HepG2 (cell line): ENCODE measurements around the gene ZBTB7A. TPM values are rescaled to one million over a fixed set of nuclear protein-coding genes. Genes with fewer than 3 reads are reported as not detected.

ENCODE experiments used
- BCL3 ChIP-seq: sonication (generic); formaldehyde crosslinking; IDR thresholded peaks from 2 replicates; pipeline ENCODE4 v1.5.1; 2020; ENCODE audit warnings: mild to moderate bottlenecking, missing genetic modification reagents, moderate library complexity
- BORCS8-MEF2B ChIP-seq: sonication (generic); formaldehyde crosslinking; IDR thresholded peaks from 2 replicates; pipeline ENCODE4 v1.8.0; 2022; ENCODE audit warnings: mild to moderate bottlenecking, missing genetic modification reagents
- CEBPG ChIP-seq: IDR thresholded peaks from 2 replicates; pipeline ENCODE4 v1.6.1; 2016
- FUBP1 ChIP-seq: sonication (generic); formaldehyde crosslinking; IDR thresholded peaks from 2 replicates; pipeline ENCODE4 v1.5.1; 2020; ENCODE audit warnings: missing genetic modification reagents, mild to moderate bottlenecking, borderline replicate concordance
- GTF3A ChIP-seq: sonication (generic); formaldehyde crosslinking; conservative IDR thresholded peaks from 2 replicates; pipeline ENCODE4 v1.4.0; 2020; ENCODE audit warnings: mild to moderate bottlenecking, missing genetic modification reagents
- HNRNPLL ChIP-seq: fragments of 200-400 bp; formaldehyde crosslinking; IDR thresholded peaks from 2 replicates; pipeline ENCODE4 v1.6.1; 2017; ENCODE audit warnings: mild to moderate bottlenecking, low read depth, low read length; ENCODE audit not compliant: poor library complexity, severe bottlenecking
- JUN ChIP-seq: sonication (generic); formaldehyde crosslinking; IDR thresholded peaks from 2 replicates; pipeline ENCODE4 v1.4.0; 2020; ENCODE audit warnings: mild to moderate bottlenecking, missing genetic modification reagents
- KDM1A ChIP-seq: IDR thresholded peaks from 2 replicates; pipeline ENCODE4 v1.6.1; 2016; ENCODE audit warnings: missing compliant biosample characterization
- KDM5A ChIP-seq: fragments of 200-600 bp; sonication (generic); IDR thresholded peaks from 2 replicates; pipeline ENCODE4 v1.7.0; 2018; ENCODE audit warnings: antibody characterized with exemption, mild to moderate bottlenecking, low read length, borderline replicate concordance
- MXD1 ChIP-seq: sonication (generic); formaldehyde crosslinking; IDR thresholded peaks from 2 replicates; pipeline ENCODE4 v1.4.0; 2020; ENCODE audit warnings: mild to moderate bottlenecking, missing genetic modification reagents
- MYC ChIP-seq: sonication (generic); formaldehyde crosslinking; IDR thresholded peaks from 2 replicates; pipeline ENCODE4 v1.9.0; 2021; ENCODE audit warnings: missing genetic modification reagents, borderline replicate concordance
- RARG ChIP-seq: sonication (generic); formaldehyde crosslinking; IDR thresholded peaks from 2 replicates; pipeline ENCODE4 v1.4.0; 2020; ENCODE audit warnings: low read depth, mild to moderate bottlenecking, missing genetic modification reagents
- RBFOX2 ChIP-seq: fragments of 200-400 bp; formaldehyde crosslinking; IDR thresholded peaks from 2 replicates; pipeline ENCODE4 v1.6.1; 2017; ENCODE audit warnings: low read depth, mild to moderate bottlenecking, low read length
- RORA ChIP-seq: sonication (generic); formaldehyde crosslinking; IDR thresholded peaks from 2 replicates; pipeline ENCODE4 v1.5.0; 2020; ENCODE audit warnings: mild to moderate bottlenecking, missing genetic modification reagents, moderate library complexity
- ZFP36 ChIP-seq: fragments of 150-350 bp; IDR thresholded peaks from 2 replicates; pipeline ENCODE4 v1.6.1; 2018; ENCODE audit warnings: borderline replicate concordance, low read length, low read depth; ENCODE audit not compliant: partially characterized antibody
- ZNF234 ChIP-seq: sonication (generic); formaldehyde crosslinking; conservative IDR thresholded peaks from 2 replicates; pipeline ENCODE4 v1.5.1; 2020; ENCODE audit warnings: mild to moderate bottlenecking, missing genetic modification reagents
- ZNF281 ChIP-seq: sonication (generic); formaldehyde crosslinking; IDR thresholded peaks from 2 replicates; pipeline ENCODE4 v1.4.0; 2020; ENCODE audit warnings: missing genetic modification reagents, borderline replicate concordance
- ZNF441 ChIP-seq: sonication (generic); formaldehyde crosslinking; IDR thresholded peaks from 2 replicates; pipeline ENCODE4 v1.7.0; 2021; ENCODE audit warnings: missing genetic modification reagents, borderline replicate concordance
- ZNF547 ChIP-seq: sonication (generic); formaldehyde crosslinking; IDR thresholded peaks from 2 replicates; pipeline ENCODE4 v1.5.1; 2020; ENCODE audit warnings: mild to moderate bottlenecking, missing genetic modification reagents
- ZNF580 ChIP-seq: IDR thresholded peaks from 2 replicates; pipeline ENCODE4 v1.6.1; 2016; ENCODE audit warnings: low read depth, borderline replicate concordance
- ZNF619 ChIP-seq: sonication (generic); formaldehyde crosslinking; IDR thresholded peaks from 2 replicates; pipeline ENCODE4 v1.4.0; 2020; ENCODE audit warnings: mild to moderate bottlenecking, missing genetic modification reagents
- ZNF678 ChIP-seq: sonication (generic); formaldehyde crosslinking; IDR thresholded peaks from 2 replicates; pipeline ENCODE4 v1.4.0; 2020; ENCODE audit warnings: mild to moderate bottlenecking, missing genetic modification reagents
- ZNF724P ChIP-seq: sonication (generic); formaldehyde crosslinking; IDR thresholded peaks from 2 replicates; pipeline ENCODE4 v1.8.0; 2022; ENCODE audit warnings: missing genetic modification reagents, borderline replicate concordance
- polyA plus RNA-seq, 8 experiments: library from polyadenylated mRNA; depleted of rRNA in 3 of 8; stranded (reverse) in 7 of 8; unstranded in 1 of 8; fragments of >200 nt; fragmentation: Illumina TruSeq in 4 of 8; extraction: Trizol in 4 of 8; gene quantifications; 2 replicates each; pipeline versions ENCODE4 v1.2.1 to v1.2.3, GENCODE V29; 2011 to 2016; ENCODE audit warnings: low read depth in 4 of 8, missing spikeins in 1 of 8, mixed read lengths in 1 of 8; ENCODE audit not compliant: insufficient read depth in 1 of 8
- total RNA-seq, 5 experiments: library from RNA; depleted of rRNA; stranded (reverse); fragments of >200 nt; fragmentation: Illumina TruSeq; extraction: Trizol; gene quantifications; 2 replicates each; pipeline ENCODE4 v1.2.3, GENCODE V29; 2016; ENCODE audit warnings: low read depth in 1 of 5

The ZBTB7A gene
- total and polyA plus RNA-seq, 2 of the 13 experiments (the other 11 are each of a cell fraction or from before 2014, with no cell fraction given): 3.6 to 4.0 TPM

- TF ChIP-seq BCL3 (CRISPR knock-in tag): 0 out of 2 replicates have a peak, but pooled peaks have one; percentile 19
- no peak for TF ChIP-seq ZNF234
- TF ChIP-seq KDM1A (CRISPR knock-in tag): peak; percentile 81
- TF ChIP-seq ZNF580 (CRISPR knock-in tag): no peak
- TF ChIP-seq ZNF678 (CRISPR knock-in tag): no peak
- no peak for TF ChIP-seq MYC (CRISPR knock-in tag)
- no peak for TF ChIP-seq CEBPG
- TF ChIP-seq ZNF724P (CRISPR knock-in tag): 0 out of 2 replicates have a peak, but pooled peaks have one; percentile 27
- 0 out of 2 replicates have a peak, but pooled peaks have one; percentile 32 for TF ChIP-seq MXD1 (CRISPR knock-in tag)
- peak; percentile 12 for TF ChIP-seq HNRNPLL
- peak; percentile 18; the same call in 1 of the 2 replicates for TF ChIP-seq BORCS8-MEF2B (CRISPR knock-in tag)
- TF ChIP-seq JUN: no peak
- TF ChIP-seq ZFP36: peak; percentile 44
- peak; percentile 61; the same call in 1 of the 2 replicates for TF ChIP-seq ZNF547 (CRISPR knock-in tag)
- no peak for TF ChIP-seq RARG
- no peak for TF ChIP-seq ZNF619 (CRISPR knock-in tag)
- TF ChIP-seq KDM5A: no peak
- TF ChIP-seq FUBP1: 0 out of 2 replicates have a peak, but pooled peaks have one; percentile 37
- TF ChIP-seq ZNF441: no peak
- TF ChIP-seq ZNF281 (CRISPR knock-in tag): peak; percentile 64; the same call in 1 of the 2 replicates
- no peak for TF ChIP-seq RORA (CRISPR knock-in tag)
- no peak for TF ChIP-seq GTF3A (CRISPR knock-in tag)
- peak; percentile 60 for TF ChIP-seq RBFOX2
Observed at GRCh38 chr19:4061683-4062418, 4.8 kb downstream of the ZBTB7A start (continued).
